Lower lobe of right lung (tissue), 2 donors: Measurements from ENCODE around the gene NLGN3. TPM values are rescaled to one million over a fixed set of nuclear protein-coding genes. Genes with fewer than 3 reads are reported as not detected.

ENCODE experiments used
- ATAC-seq, 2 donors: fragments of 200-7000 bp; cut with Tn5 transposase; one replicate each; pipeline ENCODE4 v1.9.1; 2020 to 2022; ENCODE audit warnings: mild to moderate bottlenecking in 2 of 2, moderate library complexity in 2 of 2
- DNase-seq: peaks from one replicate; pipeline ENCODE4 v3.0.0-alpha.2; 2020
- H3K27ac ChIP-seq: fragments of 200-600 bp; one replicate; pipeline ENCODE4 v1.8.0; 2022
- H3K27me3 ChIP-seq: fragments of 200-600 bp; one replicate; pipeline ENCODE4 v1.8.0; 2022; ENCODE audit warnings: low read depth
- H3K36me3 ChIP-seq: fragments of 200-600 bp; one replicate; pipeline ENCODE4 v1.8.0; 2022; ENCODE audit warnings: mild to moderate bottlenecking
- H3K4me1 ChIP-seq: fragments of 200-600 bp; one replicate; pipeline ENCODE4 v1.8.0; 2022
- H3K4me3 ChIP-seq: fragments of 200-600 bp; one replicate; pipeline ENCODE4 v1.8.0; 2022; ENCODE audit warnings: mild to moderate bottlenecking
- H3K9me3 ChIP-seq: fragments of 200-600 bp; one replicate; pipeline ENCODE4 v1.8.0; 2022
- CTCF ChIP-seq: fragments of 200-600 bp; IDR thresholded peaks from one replicate; pipeline ENCODE4 v1.8.0; 2022; ENCODE audit warnings: antibody characterized with exemption, mild to moderate bottlenecking
- intact Hi-C: fragments of 100-400 bp; cut with DNase I; formaldehyde crosslinking; loops from one replicate; pipeline ENCODE4 v1.11.0; 2022
- total RNA-seq: library from RNA; stranded (reverse); fragmentation: NEBNext Ultra II Directional; extraction: Animal tissue kit (Norgen Biotek cat#: 25700); gene quantifications from one replicate; pipeline ENCODE4 v1.2.1, GENCODE V29; 2021
- donor health status: DM: no; HTN: yes; CAD: no; lungs with severe emphysema.

NLGN3 gene
- total RNA-seq, 1 donor from 2014 or later, result 1.3 TPM

- intact Hi-C loops, result no loop called here
- H3K27ac ChIP-seq, result no peak overlapping the region
- H3K4me3 ChIP-seq, result no peak overlapping the region
- TF ChIP-seq CTCF, result no peak
- H3K9me3 ChIP-seq, result no peaks in the 10 kb centered on the region
- no peak for ATAC-seq
- no peaks in the 10 kb centered on the region for H3K4me1 ChIP-seq
- no peaks in the 10 kb centered on the region for H3K36me3 ChIP-seq
- DNase-seq, result no peak
- H3K27me3 ChIP-seq, result no peaks in the 10 kb centered on the region
Observed at GRCh38 chrX:71164071-71164470, 19.4 kb downstream of the NLGN3 start.

DNA sequence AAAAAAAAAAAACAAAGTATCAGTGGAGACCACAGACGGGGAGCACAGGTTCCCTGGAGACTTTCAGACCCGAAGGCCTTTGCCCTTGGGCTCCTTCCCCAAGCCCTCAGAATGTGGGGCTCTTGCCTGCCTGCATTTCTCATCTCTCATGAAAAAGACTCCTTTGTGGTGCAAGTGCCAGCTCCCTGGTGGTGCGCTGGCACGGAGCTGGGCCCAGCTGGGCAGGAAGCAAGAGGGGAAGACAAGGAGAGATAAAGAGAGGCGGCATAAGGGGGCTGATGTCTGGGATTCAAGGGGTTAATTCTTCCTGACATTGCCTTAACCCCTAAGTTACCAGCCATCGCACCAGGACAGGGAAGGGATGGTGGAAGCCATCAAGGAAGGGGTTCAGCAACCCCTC, 21.8 kb downstream of the NLGN3 start:
- TF ChIP-seq CTCF, result no peak
- intact Hi-C loops, result no loop called here
- no peak for ATAC-seq
- DNase-seq, result no peak
- Histone ChIP-seq H3K27me3 (no peaks in the 10 kb centered on the region), H3K4me3 (no peak overlapping the region), H3K27ac (no peak overlapping the region), H3K9me3 (no peaks in the 10 kb centered on the region), H3K4me1 (no peaks in the 10 kb centered on the region), H3K36me3 (no peaks in the 10 kb centered on the region)

- H3K9me3 ChIP-seq, result no peaks in the 10 kb centered on the region
- no peaks in the 10 kb centered on the region for H3K4me1 ChIP-seq
- DNase-seq, result no peak
- intact Hi-C loops, result no loop called here
- no peak for TF ChIP-seq CTCF
- no peaks in the 10 kb centered on the region for H3K36me3 ChIP-seq
- H3K27ac ChIP-seq, result no peak overlapping the region
- ATAC-seq, result no peak
- H3K4me3 ChIP-seq, result no peak overlapping the region
- H3K27me3 ChIP-seq, result no peaks in the 10 kb centered on the region
Observed at GRCh38 chrX:71167031-71167781, 22.6 kb downstream of the NLGN3 start.

DNA sequence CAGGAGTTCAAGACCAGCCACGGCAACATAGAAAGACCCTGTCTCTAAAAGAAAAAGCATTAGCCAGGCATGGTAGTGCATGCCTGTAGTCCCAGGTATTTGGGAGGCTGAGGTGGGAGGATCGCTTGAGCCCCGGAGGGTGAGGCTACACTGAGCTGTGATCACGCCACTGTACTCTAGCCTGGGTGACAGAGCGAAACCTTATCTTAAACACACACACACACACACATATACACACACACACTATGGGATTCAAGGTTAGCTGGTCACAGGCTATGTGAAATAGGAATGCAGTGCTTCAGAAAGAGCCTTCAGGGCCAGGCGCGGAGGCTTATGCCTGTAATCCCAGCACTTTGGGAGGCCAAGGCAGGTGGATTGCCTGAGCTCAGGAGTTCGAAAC, 23.5 kb downstream of the NLGN3 start:
- ATAC-seq (no peak), DNase-seq (no peak)
- TF ChIP-seq CTCF, result no peak
- H3K36me3 ChIP-seq, result no peaks in the 10 kb centered on the region
- no peak overlapping the region for H3K4me3 ChIP-seq
- H3K9me3 ChIP-seq, result no peaks in the 10 kb centered on the region
- H3K27me3 ChIP-seq, result no peaks in the 10 kb centered on the region
- H3K27ac ChIP-seq, result no peak overlapping the region
- H3K4me1 ChIP-seq, result no peaks in the 10 kb centered on the region
- intact Hi-C loops, result no loop called here

GRCh38 chrX:71169586-71169985, 24.9 kb downstream of the NLGN3 start:
- no peaks in the 10 kb centered on the region for H3K36me3 ChIP-seq
- H3K9me3 ChIP-seq, result no peaks in the 10 kb centered on the region
- DNase-seq (no peak), ATAC-seq (no peak)
- H3K27ac ChIP-seq, result no peak overlapping the region
- no peak for TF ChIP-seq CTCF
- no peaks in the 10 kb centered on the region for H3K27me3 ChIP-seq
- no peaks in the 10 kb centered on the region for H3K4me1 ChIP-seq
- intact Hi-C loops, result no loop called here
- H3K4me3 ChIP-seq, result no peak overlapping the region
